NCI-H345 (cell line): ENCODE data around the gene EXOC3L2.
A peak's percentile ranks its signal among the peaks of the same experiment; 100 is the strongest.

Source experiments
- DNase-seq: peaks from one replicate; lab custom pipeline; 2025; lab: John Stamatoyannopoulos, UW

The EXOC3L2 gene

DNA sequence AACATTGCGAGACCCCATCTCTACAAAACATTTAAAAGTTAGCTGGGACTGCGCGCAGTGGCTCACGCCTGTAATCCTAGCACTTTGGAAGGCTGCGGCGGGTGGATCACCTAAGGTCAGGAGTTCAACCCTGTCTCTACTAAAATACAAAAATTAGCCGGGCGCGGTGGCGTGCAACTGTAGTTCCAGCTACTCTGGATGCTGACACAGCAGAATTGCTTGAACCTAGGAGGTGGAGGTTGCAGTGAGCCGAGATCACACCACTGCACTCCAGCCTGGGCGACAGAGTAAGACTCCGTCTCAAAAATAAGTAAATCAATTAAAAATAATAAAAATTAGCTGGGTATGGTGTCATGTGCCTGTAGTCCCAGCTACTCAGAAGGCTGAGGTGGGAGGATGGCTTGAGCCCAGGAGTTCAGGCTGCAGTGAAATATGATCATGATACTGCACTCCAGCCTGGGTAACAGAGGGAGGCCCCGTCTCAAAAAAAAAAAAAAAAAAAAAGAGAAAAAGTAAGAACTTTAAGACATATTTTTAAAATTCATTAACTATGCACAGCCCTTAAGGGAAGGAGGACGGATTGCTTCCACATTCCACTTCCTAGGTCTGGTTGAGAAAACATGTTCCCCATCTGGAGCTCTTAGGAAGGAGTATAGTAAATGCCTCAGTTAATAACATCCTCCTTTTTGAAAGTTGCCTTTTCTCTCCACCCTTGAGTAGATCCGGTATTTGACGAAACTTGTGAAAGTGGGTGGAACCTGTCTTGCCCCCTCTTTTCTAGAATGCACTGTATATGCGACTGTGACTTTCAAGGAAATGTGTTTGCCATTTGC lies 26.1 kb downstream of the EXOC3L2 start:
- DNase-seq, result no peak

GRCh38 chr19:45218426-45218825 lies 26.8 kb downstream of the EXOC3L2 start:
- no peak for DNase-seq

- DNase-seq, result no peak
Measured at GRCh38 chr19:45217957-45218334, 27.3 kb downstream of the EXOC3L2 start.

GRCh38 chr19:45217193-45217956 lies 27.8 kb downstream of the EXOC3L2 start:
- no peak for DNase-seq

GRCh38 chr19:45216667-45217066 lies 28.5 kb downstream of the EXOC3L2 start:
- DNase-seq, result no peak

GRCh38 chr19:45215391-45216191 lies 29.6 kb downstream of the EXOC3L2 start:
- DNase-seq, result no peak

DNA sequence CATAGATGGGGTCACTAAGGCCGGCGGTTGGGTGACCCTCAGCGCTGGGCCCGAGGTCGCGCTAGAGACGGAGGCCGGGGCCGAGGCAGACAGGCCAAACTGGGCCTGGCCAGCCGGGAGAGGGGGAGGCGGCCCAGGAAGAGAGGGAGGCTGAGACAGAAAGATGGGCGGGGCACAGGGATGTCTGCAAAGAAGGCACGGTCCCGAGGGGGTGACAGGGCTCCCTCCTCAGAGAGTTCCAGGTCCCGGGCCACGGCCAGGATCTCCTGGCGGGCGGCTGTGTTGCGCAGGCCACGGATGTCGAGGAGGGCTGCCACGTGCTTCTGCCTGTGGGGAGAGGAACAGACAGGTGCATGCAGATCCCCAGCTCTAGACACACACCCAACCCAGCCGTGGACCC lies 32.2 kb downstream of the EXOC3L2 start:
- no peak for DNase-seq

DNA sequence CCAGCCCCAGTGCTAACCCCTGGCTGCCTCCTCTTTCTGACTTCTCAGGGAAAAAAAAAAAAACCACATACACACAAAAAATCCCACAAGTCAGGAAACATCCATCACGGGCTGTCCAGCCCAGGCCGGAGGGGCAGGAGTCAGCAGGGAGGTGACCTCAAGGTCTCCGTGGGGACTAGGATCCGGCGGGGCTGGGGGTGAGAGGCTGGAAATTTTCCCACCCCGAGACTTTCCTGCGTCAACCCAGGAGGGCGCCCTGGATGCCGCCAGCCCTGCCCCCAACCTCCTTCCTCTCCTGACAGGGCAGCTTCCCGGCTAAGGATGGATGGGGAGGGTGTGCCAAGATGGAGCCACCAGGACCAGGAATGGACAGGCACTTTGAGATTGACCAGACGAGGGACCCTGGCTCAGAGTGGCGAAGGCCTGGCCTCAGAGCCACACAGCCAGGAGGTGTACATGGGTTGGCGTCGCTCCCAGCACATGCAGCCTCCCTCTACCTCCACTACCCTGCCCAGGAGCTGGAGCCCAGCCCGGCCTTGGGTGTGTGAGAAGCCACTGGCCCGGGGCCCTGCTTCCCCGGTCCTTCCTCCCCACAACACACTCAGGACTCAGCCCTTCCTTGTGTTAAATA lies 33.3 kb downstream of the EXOC3L2 start:
- no peak for DNase-seq

DNA sequence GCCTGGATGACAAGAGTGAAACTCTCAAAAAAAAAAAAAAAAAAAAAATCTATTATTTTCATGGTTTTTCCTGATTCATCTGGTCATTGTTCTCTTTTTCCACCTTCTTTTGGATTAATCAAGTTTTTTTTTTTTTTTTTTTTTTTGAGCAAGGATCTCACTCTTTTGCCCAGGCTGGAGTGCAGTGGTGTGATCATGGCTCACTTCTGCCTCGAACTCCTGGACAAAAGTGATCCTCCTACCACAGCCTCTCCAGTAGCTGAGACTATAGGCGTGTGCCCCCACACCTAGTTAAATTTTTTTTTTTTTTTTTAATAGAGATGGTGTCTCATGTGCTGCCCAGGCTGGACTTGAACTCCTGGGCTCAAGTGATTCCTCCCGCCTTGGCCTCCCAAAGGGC lies 38.9 kb downstream of the EXOC3L2 start:
- DNase-seq, result no peak

- DNase-seq, result no peak
Measured at GRCh38 chr19:45205810-45206209, 39.4 kb downstream of the EXOC3L2 start.

GRCh38 chr19:45202637-45203036 lies 42.6 kb downstream of the EXOC3L2 start:
- no peak for DNase-seq

GRCh38 chr19:45200568-45200967 lies 44.6 kb downstream of the EXOC3L2 start:
- DNase-seq, result peak; percentile 3

GRCh38 chr19:45195764-45196163 lies 49.4 kb downstream of the EXOC3L2 start:
- DNase-seq, result no peak

DNA sequence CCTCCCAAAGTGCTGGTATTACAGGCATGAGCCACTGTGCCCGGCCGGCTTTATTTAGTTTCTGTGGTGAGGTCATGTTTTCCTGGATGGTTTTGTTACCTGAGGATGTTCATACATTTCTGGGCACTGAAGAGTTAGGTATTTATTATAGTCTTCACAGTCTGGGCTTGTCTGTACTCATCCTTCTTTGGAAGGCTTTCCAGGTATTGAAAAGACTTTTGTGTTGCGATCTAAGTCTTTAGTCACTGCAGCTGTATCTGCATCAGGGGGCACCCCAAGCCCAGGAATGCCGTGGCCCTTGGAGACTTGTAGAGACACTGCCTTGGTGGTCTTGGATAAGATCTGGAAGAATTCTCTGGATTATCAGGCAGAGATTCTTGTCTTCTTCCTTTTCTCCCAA lies 53.8 kb downstream of the EXOC3L2 start:
- DNase-seq, result no peak

DNA sequence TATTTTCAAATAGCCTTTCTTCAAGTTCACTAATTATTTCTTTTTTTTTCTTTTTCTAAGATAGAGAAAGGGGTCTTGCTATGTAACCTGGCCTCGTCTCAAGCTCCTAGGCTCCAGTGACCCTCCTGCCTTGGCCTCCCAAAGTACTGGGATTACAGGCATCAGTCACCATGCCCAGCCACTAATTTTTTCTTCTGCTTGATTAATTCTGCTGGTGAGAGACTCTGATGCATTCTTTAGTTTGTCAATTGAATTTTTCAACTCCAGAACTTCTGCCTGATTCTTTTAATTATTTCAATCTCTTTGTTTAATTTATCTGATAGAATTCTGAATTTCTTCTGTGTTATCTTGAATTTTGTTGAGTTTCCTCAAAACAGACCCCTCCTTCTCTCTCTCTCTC lies 55.2 kb downstream of the EXOC3L2 start:
- DNase-seq, result no peak

DNA sequence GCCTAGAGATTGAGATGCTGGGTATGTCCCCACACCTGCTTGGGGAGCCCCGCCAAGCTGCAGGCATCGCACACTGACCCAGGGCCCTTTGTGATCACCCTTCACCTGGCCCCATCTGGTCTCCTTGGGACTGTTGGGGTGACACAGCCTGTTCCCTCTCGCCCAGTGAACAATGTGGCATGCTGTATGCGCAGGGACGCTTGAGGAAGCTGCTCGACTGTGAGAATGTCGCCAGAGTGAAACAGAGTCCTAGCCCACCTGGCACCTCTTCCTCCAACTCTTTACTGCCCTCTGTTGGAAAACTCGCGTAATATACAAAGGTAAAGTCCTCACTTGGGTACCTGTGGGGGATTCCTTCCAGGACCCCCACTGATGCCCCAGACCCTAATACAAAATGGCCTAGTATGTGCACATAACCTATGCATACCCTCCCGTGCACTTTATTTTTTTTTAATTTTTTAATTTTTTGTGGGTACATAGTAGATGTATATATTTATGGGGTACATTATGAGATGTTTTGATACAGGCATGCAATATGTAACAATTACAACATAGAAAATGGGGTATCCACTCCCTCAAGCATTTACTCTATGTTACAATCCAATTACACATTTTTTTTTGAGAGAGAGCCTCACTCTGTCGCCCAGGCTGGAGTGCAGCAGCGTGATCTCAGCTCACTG lies 57.6 kb downstream of the EXOC3L2 start:
- peak; percentile 37 for DNase-seq

DNA sequence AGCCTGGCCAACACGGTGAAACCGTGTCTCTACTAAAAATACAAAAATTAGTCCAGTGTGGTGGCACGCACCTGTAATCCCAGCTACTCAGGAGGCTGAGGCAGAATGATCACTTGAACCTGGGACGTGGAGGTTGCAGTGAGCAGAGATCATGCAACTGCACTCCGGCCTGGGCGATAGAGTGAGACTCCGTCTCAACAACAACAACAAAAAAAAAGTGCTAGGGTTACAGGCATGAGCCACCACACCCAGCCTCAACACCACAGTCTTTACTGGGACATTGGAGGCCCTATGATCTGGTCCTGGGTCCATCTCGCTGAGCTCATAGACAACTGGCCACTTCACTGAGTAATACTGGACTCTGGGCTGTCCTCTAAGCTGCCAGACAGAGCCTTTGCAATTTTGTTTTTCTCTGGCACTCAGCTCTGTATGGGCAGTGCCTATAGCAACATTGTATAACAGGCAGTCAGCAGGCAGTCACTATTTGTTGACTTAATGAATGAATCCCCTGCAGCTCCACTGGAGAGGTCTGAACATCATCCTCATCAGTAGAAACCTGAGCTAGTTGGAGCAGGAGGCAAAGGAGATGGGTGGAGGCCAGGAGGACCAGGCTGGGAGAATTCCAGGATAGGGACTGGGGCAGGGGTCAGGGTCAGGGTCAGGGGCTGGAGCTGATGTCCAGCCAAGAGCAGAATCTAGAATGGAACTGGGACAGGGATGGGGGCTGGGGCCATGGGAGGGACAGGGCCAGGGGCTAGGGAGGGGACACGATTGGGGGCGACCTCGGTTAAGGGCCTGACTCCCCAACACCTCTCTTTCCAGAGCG lies 58.5 kb downstream of the EXOC3L2 start:
- DNase-seq, result peak; percentile 19

DNA sequence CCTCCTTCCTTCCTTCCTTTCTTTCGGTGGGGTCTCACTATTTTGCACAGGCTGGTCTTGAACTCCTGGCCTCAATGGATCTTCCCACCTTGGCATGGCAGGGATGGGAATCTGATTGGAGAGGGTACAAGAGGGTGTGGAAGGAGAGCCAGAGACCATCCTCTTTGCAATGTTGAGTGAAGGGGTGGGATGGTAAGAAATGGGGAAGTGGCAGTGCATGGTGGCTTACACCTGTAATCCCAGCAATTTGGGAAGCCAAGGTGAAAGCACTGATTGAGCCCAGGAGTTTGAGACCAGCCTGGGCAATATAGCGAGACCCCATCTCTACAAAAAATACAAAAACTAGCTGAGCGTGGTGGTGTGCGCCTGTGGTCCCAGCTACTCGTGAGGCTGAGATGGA lies 61.1 kb downstream of the EXOC3L2 start:
- no peak for DNase-seq

- DNase-seq, result no peak
Measured at GRCh38 chr19:45182758-45183157, 62.4 kb downstream of the EXOC3L2 start.

DNA sequence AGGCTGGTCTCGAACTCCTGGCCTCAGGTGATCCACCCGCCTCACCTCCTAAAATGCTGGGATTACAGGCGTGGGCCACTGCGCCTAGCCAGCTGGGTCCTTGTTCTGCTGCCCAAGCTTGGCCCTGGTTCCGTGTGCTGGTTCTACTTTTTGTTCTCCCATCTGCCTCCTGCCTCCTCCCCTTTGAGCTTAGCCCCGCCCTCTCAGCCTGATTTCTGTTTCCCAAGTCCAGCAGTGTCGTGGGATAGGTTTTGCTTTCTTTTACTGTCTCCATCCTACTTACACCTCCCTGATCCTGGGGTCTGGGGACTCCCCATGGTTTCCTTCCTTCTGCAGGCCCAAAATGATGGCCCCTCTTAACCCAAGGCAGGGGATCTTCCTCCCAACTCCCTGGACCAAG lies 64.3 kb downstream of the EXOC3L2 start:
- DNase-seq, result no peak
